CD8-positive, alpha-beta memory T cell (primary cell): ENCODE results near the gene VAV2. TPM values are rescaled to one million over a fixed set of nuclear protein-coding genes. Genes with fewer than 3 reads are reported as not detected.

Experiments used
- CTCF ChIA-PET: fragments of 350-600 bp; sonication (Branson Sonifier 250); formaldehyde crosslinking; loops from one replicate; lab custom pipeline; 2021; ENCODE audit warnings: antibody characterized with exemption; lab: Charles Lee
- POLR2A ChIA-PET: fragments of 350-600 bp; sonication (Branson Sonifier 250); formaldehyde crosslinking; loops from one replicate; lab custom pipeline; 2021; ENCODE audit warnings: antibody characterized with exemption; lab: Charles Lee
- DNase-seq, 5 donors: peaks; one replicate each; pipeline versions ENCODE4 v3.0.0 to v3.0.0-alpha.2; 2020 to 2022; ENCODE audit warnings: mixed read lengths in 1 of 5
- H3K27ac ChIP-seq: one replicate; pipeline ENCODE4 v1.7.0; 2013; ENCODE audit warnings: low read depth, mild to moderate bottlenecking, low read length, moderate library complexity
- H3K27me3 ChIP-seq: 2 replicates; pipeline ENCODE4 v1.7.0; 2013; ENCODE audit warnings: low read length, mild to moderate bottlenecking; ENCODE audit not compliant: insufficient read depth, poor library complexity, severe bottlenecking
- H3K36me3 ChIP-seq: 2 replicates; pipeline ENCODE4 v1.7.0; 2013; ENCODE audit warnings: mild to moderate bottlenecking, low read length, moderate library complexity; ENCODE audit not compliant: insufficient read depth
- H3K4me1 ChIP-seq: 2 replicates; pipeline ENCODE4 v1.7.0; 2013; ENCODE audit warnings: mild to moderate bottlenecking, low read length, moderate library complexity; ENCODE audit not compliant: insufficient read depth
- H3K4me3 ChIP-seq: 2 replicates; pipeline ENCODE4 v1.7.0; 2013; ENCODE audit warnings: mild to moderate bottlenecking, low read length
- H3K9me3 ChIP-seq: 2 replicates; pipeline ENCODE4 v1.7.0; 2013; ENCODE audit warnings: mild to moderate bottlenecking, low read length
- H3K27ac Mint-ChIP-seq, 8 donors: one replicate each; pipeline ENCODE4 v1.8.0; 2020 to 2021; ENCODE audit warnings: mixed read lengths in 8 of 8, mild to moderate bottlenecking in 6 of 8, inconsistent platforms in 3 of 8, moderate library complexity in 3 of 8
- H3K27me3 Mint-ChIP-seq, 2 donors: one replicate each; pipeline ENCODE4 v1.8.0; 2020 to 2021; ENCODE audit warnings: mixed read lengths in 2 of 2, mild to moderate bottlenecking in 1 of 2, moderate library complexity in 1 of 2
- H3K36me3 Mint-ChIP-seq, 3 donors: one replicate each; pipeline ENCODE4 v1.8.0; 2020 to 2021; ENCODE audit warnings: mixed read lengths in 3 of 3, inconsistent platforms in 1 of 3, mild to moderate bottlenecking in 1 of 3
- H3K4me1 Mint-ChIP-seq, 3 donors: one replicate each; pipeline ENCODE4 v1.8.0; 2020 to 2021; ENCODE audit warnings: mixed read lengths in 3 of 3, inconsistent platforms in 1 of 3, mild to moderate bottlenecking in 1 of 3
- H3K4me3 Mint-ChIP-seq, 7 donors: one replicate each; pipeline ENCODE4 v1.8.0; 2020 to 2021; ENCODE audit warnings: mixed read lengths in 7 of 7, mild to moderate bottlenecking in 6 of 7, moderate library complexity in 4 of 7, inconsistent platforms in 2 of 7
- H3K9me3 Mint-ChIP-seq, 5 donors: one replicate each; pipeline ENCODE4 v1.8.0; 2020 to 2022; ENCODE audit warnings: mixed read lengths in 5 of 5, mild to moderate bottlenecking in 3 of 5, moderate library complexity in 2 of 5, inconsistent platforms in 1 of 5
- polyA plus RNA-seq: library from polyadenylated mRNA; unstranded; fragments of 300-500 nt; fragmentation: Illumina TruSeq; gene quantifications from one replicate; pipeline ENCODE4 v1.2.3, GENCODE V29; 2021
- total RNA-seq, 2 experiments: library from RNA; stranded (reverse); gene quantifications; one replicate each; pipeline ENCODE4 v1.2.3, GENCODE V29; 2021

Gene VAV2
- total and polyA plus RNA-seq, 3 experiments from 2014 or later = 1.1 to 7.6 (median 6.0) TPM

DNA sequence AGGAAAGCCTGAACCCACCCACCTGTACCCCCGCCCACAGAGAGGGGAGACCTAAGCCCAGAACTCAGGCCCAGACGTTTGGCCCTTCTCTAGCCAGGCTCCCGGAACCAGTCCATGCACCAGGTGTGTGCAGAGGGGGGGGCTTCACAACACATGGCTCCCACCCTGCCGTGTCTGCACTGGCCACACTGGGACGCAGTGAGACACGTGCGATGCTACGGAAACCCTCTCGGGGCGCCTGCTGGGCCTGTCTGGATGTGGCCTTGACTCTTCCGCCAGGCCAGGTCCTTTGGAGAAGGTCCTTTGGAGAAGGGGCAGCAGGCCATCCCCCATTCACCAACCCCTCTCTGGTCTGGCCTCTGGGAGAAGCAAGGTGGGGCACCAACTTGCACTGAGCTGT, 195.6 kb downstream of the VAV2 start:
- H3K27me3 ChIP-seq = no peaks in the 10 kb centered on the region
- no peak overlapping the region for H3K27ac ChIP-seq
- ChIA-PET POLR2A (no interaction called here), CTCF (interaction anchor here (1.3 to 7.4 kb wide), 2 partner anchors 15 to 199 kb away, joined by 4 to 57 read pairs; no protein-coding TSS in a partner anchor)
- H3K36me3 ChIP-seq = no peaks in the 10 kb centered on the region
- no peak overlapping the region for H3K4me3 ChIP-seq
- no peak for DNase-seq
- H3K4me1 ChIP-seq = peaks cover 4% of the 10 kb centered on the region
- H3K9me3 Mint-ChIP-seq = no peaks in the 10 kb centered on the region
- H3K4me1 Mint-ChIP-seq = peaks cover 2 to 8% (median 5%) of the 10 kb centered on the region in 3 donors
- no peaks in the 10 kb centered on the region for H3K27me3 Mint-ChIP-seq
- no peaks in the 10 kb centered on the region for H3K9me3 ChIP-seq
- no peak overlapping the region for H3K27ac Mint-ChIP-seq
- no peak overlapping the region for H3K4me3 Mint-ChIP-seq
- no peaks in the 10 kb centered on the region for H3K36me3 Mint-ChIP-seq

DNA sequence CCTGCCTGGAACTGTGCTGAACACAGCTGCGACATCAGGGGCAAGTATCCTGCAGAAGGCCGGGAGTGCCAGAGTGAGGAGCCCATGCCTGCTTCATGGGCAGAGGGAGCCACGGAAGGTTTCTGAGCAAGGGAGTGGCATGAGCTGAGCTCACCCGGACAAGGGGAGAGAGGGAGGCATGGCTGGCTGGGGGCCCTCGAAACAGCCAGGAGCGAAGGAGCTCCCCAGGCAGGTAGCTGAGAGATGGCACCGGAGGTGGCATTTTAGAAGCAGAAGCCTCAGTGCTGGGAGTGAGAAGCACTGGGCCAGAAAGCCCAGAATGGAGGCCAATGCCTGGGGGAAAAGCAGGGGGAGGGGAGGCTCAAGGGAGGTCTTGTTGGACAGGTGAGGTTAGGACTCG, 197.1 kb downstream of the VAV2 start:
- Mint-ChIP-seq H3K4me1 (peaks cover 2 to 8% (median 5%) of the 10 kb centered on the region in 3 donors), H3K27ac (no peak overlapping the region), H3K36me3 (no peaks in the 10 kb centered on the region), H3K9me3 (no peaks in the 10 kb centered on the region), H3K4me3 (no peak overlapping the region), H3K27me3 (no peaks in the 10 kb centered on the region)
- DNase-seq = no peak
- Histone ChIP-seq H3K27ac (no peak overlapping the region), H3K4me1 (peaks cover 4% of the 10 kb centered on the region), H3K27me3 (no peaks in the 10 kb centered on the region), H3K36me3 (no peaks in the 10 kb centered on the region), H3K9me3 (no peaks in the 10 kb centered on the region), H3K4me3 (no peak overlapping the region)
- ChIA-PET POLR2A (no interaction called here), CTCF (interaction anchor here (7.4 kb wide), 1 partner anchor 200 kb away, joined by 57 read pairs; no protein-coding TSS in a partner anchor)

DNA sequence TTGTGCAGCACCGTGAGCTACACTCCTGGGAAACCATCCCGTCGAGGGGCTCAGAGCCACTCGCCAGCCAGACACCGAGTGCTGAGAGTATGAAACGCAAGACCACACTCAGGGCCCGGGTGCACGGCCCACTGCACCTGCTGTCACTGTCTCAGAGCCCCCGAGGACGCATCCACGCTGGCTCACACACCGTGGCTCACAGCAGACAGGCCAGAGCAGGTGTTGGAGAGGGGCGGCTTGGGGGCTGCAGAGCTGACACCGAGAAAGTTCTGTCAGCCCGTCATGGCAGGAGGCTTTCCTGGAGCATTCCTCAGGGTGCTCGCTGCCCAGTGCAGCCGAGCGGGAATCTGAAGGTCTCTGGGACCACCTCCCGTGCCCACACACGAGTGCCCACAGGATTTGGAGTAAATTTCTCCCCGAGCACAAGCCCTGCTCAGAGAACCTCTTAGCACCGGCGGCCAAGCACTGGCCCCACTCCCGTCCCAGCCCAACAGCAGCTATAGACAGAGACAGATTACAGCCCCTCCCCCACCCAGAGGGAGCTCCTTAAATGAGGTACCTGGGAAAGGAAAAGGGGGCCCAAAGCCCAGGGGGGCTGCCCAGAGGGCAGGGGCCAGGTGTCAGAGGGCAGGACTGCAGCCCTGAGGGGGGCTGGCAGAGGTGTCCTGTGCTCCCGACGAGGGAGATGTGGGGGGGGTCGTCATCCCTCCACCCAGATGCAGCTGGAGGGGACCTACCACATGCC, 197.9 kb downstream of the VAV2 start:
- Mint-ChIP-seq H3K27ac (no peak overlapping the region), H3K36me3 (no peaks in the 10 kb centered on the region), H3K4me1 (peaks cover 2 to 8% (median 5%) of the 10 kb centered on the region in 3 donors), H3K4me3 (no peak overlapping the region), H3K9me3 (no peaks in the 10 kb centered on the region), H3K27me3 (no peaks in the 10 kb centered on the region)
- H3K4me1 ChIP-seq = peaks cover 4% of the 10 kb centered on the region
- H3K36me3 ChIP-seq = no peaks in the 10 kb centered on the region
- no peaks in the 10 kb centered on the region for H3K9me3 ChIP-seq
- ChIA-PET POLR2A (no interaction called here), CTCF (interaction anchor here (0.8 to 7.4 kb wide), 4 partner anchors 25 to 206 kb away, joined by 3 to 57 read pairs (median 3); no protein-coding TSS in a partner anchor)
- H3K27ac ChIP-seq = no peak overlapping the region
- no peak overlapping the region for H3K4me3 ChIP-seq
- DNase-seq = no peak
- no peaks in the 10 kb centered on the region for H3K27me3 ChIP-seq

DNA sequence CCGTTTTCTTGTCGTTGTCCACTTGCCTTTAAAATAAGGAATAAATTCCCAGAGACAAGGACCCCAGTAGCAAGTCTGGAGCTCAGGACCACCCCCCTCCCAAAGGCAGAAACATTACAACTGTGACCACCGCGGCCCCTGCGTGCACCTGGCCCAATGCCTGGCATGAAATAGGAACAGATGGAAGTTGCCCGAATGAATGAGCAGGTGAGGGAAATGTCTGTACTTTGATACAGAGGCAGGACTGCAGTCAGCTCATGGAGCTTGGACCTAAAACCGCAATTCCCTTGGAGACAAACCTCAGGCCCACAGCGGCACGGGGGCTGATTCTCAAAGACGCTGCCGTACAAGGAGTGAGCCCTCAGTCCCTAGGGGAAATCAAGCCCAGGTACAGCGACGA, 198.7 kb downstream of the VAV2 start:
- Histone ChIP-seq H3K9me3 (no peaks in the 10 kb centered on the region), H3K27me3 (no peaks in the 10 kb centered on the region), H3K36me3 (no peaks in the 10 kb centered on the region), H3K27ac (no peak overlapping the region), H3K4me1 (peaks cover 4% of the 10 kb centered on the region), H3K4me3 (no peak overlapping the region)
- Mint-ChIP-seq H3K9me3 (no peaks in the 10 kb centered on the region), H3K4me1 (peaks cover 2 to 8% (median 5%) of the 10 kb centered on the region in 3 donors), H3K4me3 (no peak overlapping the region), H3K27me3 (no peaks in the 10 kb centered on the region), H3K36me3 (no peaks in the 10 kb centered on the region), H3K27ac (peak overlapping the region in 1 of 8 donors; percentile 29)
- no peak for DNase-seq
- CTCF ChIA-PET = interaction anchor here (0.8 to 7.4 kb wide), 5 partner anchors 11 to 207 kb away, joined by 3 to 57 read pairs (median 3); no protein-coding TSS in a partner anchor
- POLR2A ChIA-PET = no interaction called here

DNA sequence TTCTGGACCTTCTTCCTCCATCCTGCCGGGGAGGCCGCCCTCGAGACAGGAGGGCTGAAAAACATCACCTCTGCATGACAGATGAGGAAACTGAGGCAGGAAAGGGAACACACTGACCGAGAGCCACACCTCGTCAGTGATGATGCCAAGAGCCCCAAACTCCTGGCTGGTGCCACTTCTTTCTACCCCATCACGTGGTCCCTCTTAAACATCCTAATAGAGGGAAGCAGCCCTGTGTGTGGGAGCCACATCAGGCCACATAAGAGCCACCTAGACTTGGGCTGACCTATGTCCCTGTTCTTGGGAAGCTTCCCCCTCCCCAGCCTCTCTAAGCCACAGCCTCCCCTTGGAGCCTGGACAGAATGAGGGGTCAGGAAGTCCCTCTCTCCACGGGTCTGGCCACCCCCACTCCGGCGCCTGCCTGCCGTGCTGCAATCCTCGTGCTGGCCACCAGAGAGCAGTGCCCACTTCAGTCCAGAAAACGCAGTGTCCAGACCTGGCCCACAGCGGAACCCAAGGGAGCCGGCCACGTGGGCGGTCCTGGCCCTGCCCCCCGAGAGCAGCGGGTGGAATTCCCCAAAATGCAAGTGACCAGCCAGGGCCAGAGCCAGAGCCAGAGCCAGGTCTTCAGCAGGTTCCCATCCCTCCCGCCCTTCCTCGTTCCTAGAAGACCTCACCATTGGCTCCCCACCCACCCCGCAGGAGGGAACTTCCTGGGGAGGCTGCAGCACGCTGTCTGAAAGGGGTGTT, 199.2 kb downstream of the VAV2 start:
- peaks cover 2 to 8% (median 5%) of the 10 kb centered on the region in 3 donors for H3K4me1 Mint-ChIP-seq
- H3K27ac Mint-ChIP-seq = no peak overlapping the region
- no peaks in the 10 kb centered on the region for H3K27me3 Mint-ChIP-seq
- no peak overlapping the region for H3K4me3 Mint-ChIP-seq
- Histone ChIP-seq H3K9me3 (no peaks in the 10 kb centered on the region), H3K36me3 (no peaks in the 10 kb centered on the region), H3K27me3 (no peaks in the 10 kb centered on the region), H3K4me3 (no peak overlapping the region), H3K27ac (no peak overlapping the region), H3K4me1 (peaks cover 4% of the 10 kb centered on the region)
- no peaks in the 10 kb centered on the region for H3K9me3 Mint-ChIP-seq
- no peaks in the 10 kb centered on the region for H3K36me3 Mint-ChIP-seq
- ChIA-PET CTCF (interaction anchor here (0.8 to 7.4 kb wide), 4 partner anchors 10 to 207 kb away, joined by 3 to 57 read pairs (median 4); no protein-coding TSS in a partner anchor), POLR2A (no interaction called here)
- peak; percentile 18 to 60 (median 34) for DNase-seq

DNA sequence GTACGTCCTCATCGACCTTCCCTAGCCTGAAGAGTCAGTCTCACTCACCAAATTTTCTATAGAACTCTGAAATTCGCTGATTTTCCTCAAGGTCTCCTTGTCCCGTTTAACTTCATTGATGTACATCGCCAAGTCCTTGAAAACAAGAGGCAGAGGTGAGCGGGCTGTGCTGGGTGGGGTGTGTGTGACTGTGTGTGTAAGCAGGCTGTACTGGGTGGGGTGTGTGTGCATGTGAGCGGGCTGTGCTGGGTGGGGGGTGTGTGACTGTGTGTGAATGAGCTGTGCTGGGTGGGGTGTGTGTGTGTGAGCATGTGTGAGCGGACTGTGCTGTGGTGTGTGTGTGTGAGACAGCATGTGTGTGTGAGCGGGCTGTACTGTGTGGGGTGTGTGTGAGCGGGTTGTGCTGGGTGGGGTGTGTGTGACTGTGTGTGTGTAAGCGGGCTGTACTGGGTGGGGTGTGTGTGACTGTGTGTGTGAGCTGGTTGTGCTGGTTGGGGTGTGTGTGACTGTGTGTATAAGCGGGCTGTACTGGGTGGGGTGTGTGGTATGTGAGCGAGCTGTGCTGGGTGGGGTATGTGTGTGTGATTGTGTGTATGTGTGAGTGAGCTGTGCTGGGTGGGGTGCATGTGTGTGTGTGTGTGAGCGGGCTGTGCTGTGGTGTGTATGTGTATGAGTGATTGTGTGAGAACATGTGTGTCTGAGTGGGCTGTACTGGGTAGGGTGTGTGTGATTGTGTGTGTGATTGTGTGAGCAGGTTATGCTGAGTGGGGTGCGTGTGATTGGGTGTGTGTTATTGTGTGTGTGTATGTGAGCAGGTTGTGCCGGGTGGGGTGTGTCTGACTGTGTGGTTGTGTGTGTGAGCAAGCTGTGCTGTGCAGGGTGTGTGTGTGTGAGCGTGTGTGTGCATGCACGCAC, 200.1 kb downstream of the VAV2 start:
- peaks cover 4% of the 10 kb centered on the region for H3K4me1 ChIP-seq
- no peak overlapping the region for H3K27ac ChIP-seq

DNA sequence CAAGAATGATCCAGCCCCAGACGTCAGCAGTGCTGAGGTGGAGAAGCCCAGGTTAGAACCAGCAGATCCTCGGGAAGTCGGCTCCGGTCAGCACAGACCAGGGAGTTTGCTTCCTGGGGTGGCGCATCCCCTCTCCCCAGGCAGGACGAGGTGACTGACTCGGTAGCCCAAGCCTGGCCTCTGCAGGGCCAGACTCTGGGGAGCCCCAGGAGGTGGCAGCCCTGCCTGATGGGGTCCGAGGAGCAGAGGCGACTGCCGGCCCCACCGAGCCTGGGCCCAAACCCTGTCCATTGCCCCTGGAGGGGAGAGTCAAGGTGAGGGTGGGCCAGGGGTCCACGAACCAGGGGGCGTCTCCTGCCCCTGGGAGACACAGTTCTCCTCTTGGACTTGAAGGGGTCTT, 201.1 kb downstream of the VAV2 start:
- Histone ChIP-seq H3K27ac (no peak overlapping the region), H3K9me3 (no peaks in the 10 kb centered on the region), H3K27me3 (no peaks in the 10 kb centered on the region), H3K4me3 (no peak overlapping the region), H3K4me1 (peaks cover 4% of the 10 kb centered on the region), H3K36me3 (no peaks in the 10 kb centered on the region)
- H3K4me3 Mint-ChIP-seq = no peak overlapping the region
- no peaks in the 10 kb centered on the region for H3K36me3 Mint-ChIP-seq
- ChIA-PET CTCF (interaction anchor here (7.4 kb wide), 1 partner anchor 204 kb away, joined by 57 read pairs; no protein-coding TSS in a partner anchor), POLR2A (no interaction called here)
- H3K4me1 Mint-ChIP-seq = peaks cover 2 to 8% (median 5%) of the 10 kb centered on the region in 3 donors
- H3K9me3 Mint-ChIP-seq = no peaks in the 10 kb centered on the region
- DNase-seq = no peak
- no peak overlapping the region for H3K27ac Mint-ChIP-seq
- H3K27me3 Mint-ChIP-seq = peaks cover 0 to 2% of the 10 kb centered on the region in 2 donors

More for the DNA sequence above, 200.1 kb downstream of the VAV2 start:
- POLR2A ChIA-PET = no interaction called here
- H3K9me3 Mint-ChIP-seq = no peaks in the 10 kb centered on the region
- H3K27ac Mint-ChIP-seq = peak overlapping the region in 2 of 8 donors; percentile 18 to 22
- H3K27me3 Mint-ChIP-seq = peaks cover 0 to under 1% of the 10 kb centered on the region in 2 donors
- H3K4me1 Mint-ChIP-seq = peaks cover 2 to 8% (median 5%) of the 10 kb centered on the region in 3 donors
- Histone ChIP-seq H3K27me3 (no peaks in the 10 kb centered on the region), H3K36me3 (no peaks in the 10 kb centered on the region), H3K9me3 (no peaks in the 10 kb centered on the region), H3K4me3 (no peak overlapping the region)
- H3K36me3 Mint-ChIP-seq = no peaks in the 10 kb centered on the region
- H3K4me3 Mint-ChIP-seq = no peak overlapping the region
- CTCF ChIA-PET = interaction anchor here (1.1 to 7.4 kb wide), 2 partner anchors 9 to 203 kb away, joined by 5 to 57 read pairs; no protein-coding TSS in a partner anchor
- DNase-seq = no peak
